HEK293 (cell line): ENCODE data around the gene CACNG7.

Experiments used
- CTCF ChIA-PET: fragments of 350-600 bp; formaldehyde crosslinking; extraction: SDS; loops from one replicate; lab custom pipeline; 2021; ENCODE audit warnings: antibody characterized with exemption; lab: Yijun Ruan, JAX
- POLR2A ChIA-PET: fragments of 300-600 bp; formaldehyde crosslinking; extraction: SDS; loops from one replicate; lab custom pipeline; 2020; ENCODE audit warnings: antibody characterized with exemption, inconsistent platforms; lab: Yijun Ruan, JAX
- H3K27ac ChIP-seq: fragments of 200-500 bp; sonication (Bioruptor generic); 2 replicates; pipeline ENCODE4 v1.5.1; 2014; ENCODE audit warnings: low read depth, low read length, control low read depth, inconsistent platforms; ENCODE audit errors: extremely low read depth
- H3K36me3 ChIP-seq, 2 experiments: fragments of 200-500 bp in 1 of 2; sonication (Bioruptor generic) in 1 of 2; 1 replicate in 1 of 2; 2 replicates in 1 of 2; pipeline ENCODE4 v1.5.1; 2014 to 2017; ENCODE audit warnings: inconsistent platforms in 2 of 2, low read length in 2 of 2; ENCODE audit not compliant: control insufficient read depth in 2 of 2, insufficient read depth in 1 of 2
- H3K4me1 ChIP-seq: fragments of 200-500 bp; sonication (Bioruptor generic); 2 replicates; pipeline ENCODE4 v1.5.1; 2014; ENCODE audit warnings: mild to moderate bottlenecking, low read length, inconsistent platforms; ENCODE audit not compliant: control insufficient read depth, insufficient read depth
- H3K4me3 ChIP-seq: 2 replicates; pipeline ENCODE4 v1.5.1; 2011; ENCODE audit warnings: low read depth, mild to moderate bottlenecking, control low read depth, low read length, moderate library complexity
- H3K9me3 ChIP-seq: fragments of 200-500 bp; sonication (Bioruptor generic); 2 replicates; pipeline ENCODE4 v1.5.1; 2014; ENCODE audit warnings: low read depth, low read length, inconsistent platforms; ENCODE audit not compliant: control insufficient read depth, insufficient read depth
- GLIS1 ChIP-seq: fragments of 450-650 bp; formaldehyde crosslinking; IDR thresholded peaks from 2 replicates; pipeline ENCODE4 v1.5.1; 2016; ENCODE audit warnings: missing biosample characterization, missing genetic modification characterization
- KLF10 ChIP-seq: fragments of 450-650 bp; IDR thresholded peaks from 2 replicates; pipeline ENCODE4 v1.5.1; 2018; ENCODE audit warnings: missing biosample characterization, mild to moderate bottlenecking, missing genetic modification characterization
- KLF17 ChIP-seq: fragments of 450-650 bp; formaldehyde crosslinking; IDR thresholded peaks from 2 replicates; pipeline ENCODE4 v1.5.1; 2016; ENCODE audit warnings: missing biosample characterization, missing genetic modification characterization
- MZF1 ChIP-seq: fragments of 450-650 bp; formaldehyde crosslinking; IDR thresholded peaks from 2 replicates; pipeline ENCODE4 v1.5.1; 2017; ENCODE audit warnings: missing biosample characterization, missing genetic modification characterization, borderline replicate concordance
- OSR2 ChIP-seq: fragments of 450-650 bp; formaldehyde crosslinking; IDR thresholded peaks from 2 replicates; pipeline ENCODE4 v1.5.1; 2016; ENCODE audit warnings: missing biosample characterization, missing genetic modification characterization
- SCRT1 ChIP-seq: fragments of 450-650 bp; formaldehyde crosslinking; IDR thresholded peaks from 2 replicates; pipeline ENCODE4 v1.5.1; 2016; ENCODE audit warnings: missing biosample characterization, missing genetic modification characterization, borderline replicate concordance
- ZBTB21 ChIP-seq: fragments of 450-650 bp; formaldehyde crosslinking; IDR thresholded peaks from 2 replicates; pipeline ENCODE4 v1.5.1; 2017; ENCODE audit warnings: missing biosample characterization, missing genetic modification characterization
- ZFP3 ChIP-seq: fragments of 450-650 bp; formaldehyde crosslinking; IDR thresholded peaks from 2 replicates; pipeline ENCODE4 v1.5.1; 2016; ENCODE audit warnings: low read depth, missing biosample characterization, missing genetic modification characterization
- ZNF10 ChIP-seq: fragments of 450-650 bp; formaldehyde crosslinking; IDR thresholded peaks from 2 replicates; pipeline ENCODE4 v1.5.1; 2017; ENCODE audit warnings: missing biosample characterization, missing genetic modification characterization
- ZNF16 ChIP-seq: fragments of 450-650 bp; formaldehyde crosslinking; IDR thresholded peaks from 2 replicates; pipeline ENCODE4 v1.5.1; 2016; ENCODE audit warnings: low read depth, missing biosample characterization, missing genetic modification characterization
- ZNF311 ChIP-seq: fragments of 450-650 bp; formaldehyde crosslinking; IDR thresholded peaks from 2 replicates; pipeline ENCODE4 v1.5.1; 2017; ENCODE audit warnings: missing biosample characterization, missing genetic modification characterization, borderline replicate concordance
- ZNF335 ChIP-seq: fragments of 450-650 bp; formaldehyde crosslinking; conservative IDR thresholded peaks from 2 replicates; pipeline ENCODE4 v1.5.1; 2016; ENCODE audit warnings: missing biosample characterization, missing genetic modification characterization
- ZNF394 ChIP-seq: fragments of 450-650 bp; formaldehyde crosslinking; IDR thresholded peaks from 2 replicates; pipeline ENCODE4 v1.5.1; 2016; ENCODE audit warnings: missing biosample characterization, missing genetic modification characterization, mild to moderate bottlenecking, moderate library complexity, borderline replicate concordance
- ZNF514 ChIP-seq: fragments of 450-650 bp; formaldehyde crosslinking; IDR thresholded peaks from 2 replicates; pipeline ENCODE4 v1.5.1; 2016; ENCODE audit warnings: missing biosample characterization, missing genetic modification characterization
- ZNF544 ChIP-seq: fragments of 450-650 bp; formaldehyde crosslinking; IDR thresholded peaks from 2 replicates; pipeline ENCODE4 v1.5.0; 2017; ENCODE audit warnings: missing biosample characterization, missing genetic modification characterization
- ZNF555 ChIP-seq: fragments of 450-650 bp; formaldehyde crosslinking; conservative IDR thresholded peaks from 2 replicates; pipeline ENCODE4 v1.5.1; 2017; ENCODE audit warnings: missing biosample characterization, mild to moderate bottlenecking, missing genetic modification characterization, inconsistent platforms
- ZNF623 ChIP-seq: fragments of 450-650 bp; formaldehyde crosslinking; IDR thresholded peaks from 2 replicates; pipeline ENCODE4 v1.5.1; 2016; ENCODE audit warnings: missing biosample characterization, missing genetic modification characterization
- ZNF639 ChIP-seq: fragments of 450-650 bp; formaldehyde crosslinking; IDR thresholded peaks from 2 replicates; pipeline ENCODE4 v1.5.1; 2016; ENCODE audit warnings: missing biosample characterization, missing genetic modification characterization
- ZNF664 ChIP-seq: fragments of 450-650 bp; formaldehyde crosslinking; IDR thresholded peaks from 2 replicates; pipeline ENCODE4 v1.5.1; 2016; ENCODE audit warnings: missing biosample characterization, missing genetic modification characterization
- ZNF670 ChIP-seq: fragments of 450-650 bp; formaldehyde crosslinking; IDR thresholded peaks from 2 replicates; pipeline ENCODE4 v1.5.1; 2016; ENCODE audit warnings: missing biosample characterization, missing genetic modification characterization, low read depth
- ZNF701 ChIP-seq: fragments of 450-650 bp; formaldehyde crosslinking; IDR thresholded peaks from 2 replicates; pipeline ENCODE4 v1.5.1; 2016; ENCODE audit warnings: missing biosample characterization, missing genetic modification characterization
- ZNF707 ChIP-seq: fragments of 450-650 bp; formaldehyde crosslinking; IDR thresholded peaks from 2 replicates; pipeline ENCODE4 v1.5.1; 2016; ENCODE audit warnings: missing biosample characterization, missing genetic modification characterization
- ZSCAN4 ChIP-seq: fragments of 450-650 bp; formaldehyde crosslinking; IDR thresholded peaks from 2 replicates; pipeline ENCODE4 v1.5.1; 2017; ENCODE audit warnings: missing biosample characterization, missing genetic modification characterization

The CACNG7 gene

GRCh38 chr19:53951436-53951835 is 42.4 kb downstream of the CACNG7 start (continued):
- TF ChIP-seq ZNF514 (tag by site-specific recombination) (no peak), ZNF311 (no peak), MZF1 (tag by site-specific recombination) (no peak), ZNF623 (tag by site-specific recombination) (no peak), SCRT1 (tag by site-specific recombination) (no peak), ZNF544 (tag by site-specific recombination) (no peak), ZNF707 (tag by site-specific recombination) (no peak)

- H3K4me1 ChIP-seq, result no peaks in the 10 kb centered on the region
- H3K4me3 ChIP-seq, result no peak overlapping the region
- no peaks in the 10 kb centered on the region for H3K9me3 ChIP-seq
- CTCF ChIA-PET, result interaction anchor here (0.6 to 1.8 kb wide), 5 partner anchors 10 to 159 kb away, joined by 4 to 6 read pairs (median 5); no protein-coding TSS in a partner anchor
- H3K27ac ChIP-seq, result no peak overlapping the region
- POLR2A ChIA-PET, result no interaction called here
- no peak for TF ChIP-seq GLIS1 (tag by site-specific recombination)
- no peak for TF ChIP-seq ZNF701 (tag by site-specific recombination)
- TF ChIP-seq ZNF664 (tag by site-specific recombination), result no peak
- no peak for TF ChIP-seq ZNF670 (tag by site-specific recombination)
- TF ChIP-seq ZFP3 (tag by site-specific recombination), result no peak
- H3K36me3 ChIP-seq, result no peaks in the 10 kb centered on the region
These were observed 42.9 kb downstream of the CACNG7 start for GRCh38 chr19:53951947-53952346.

- no peaks in the 10 kb centered on the region for H3K36me3 ChIP-seq
- ChIA-PET CTCF (interaction anchor here (1.8 kb wide), 1 partner anchor 73 kb away, joined by 4 read pairs; no protein-coding TSS in a partner anchor), POLR2A (no interaction called here)
- TF ChIP-seq KLF10 (tag by site-specific recombination), result no peak
- peak; percentile 99 for TF ChIP-seq ZNF10 (tag by site-specific recombination)
- no peak overlapping the region for H3K4me3 ChIP-seq
- H3K9me3 ChIP-seq, result no peaks in the 10 kb centered on the region
- H3K4me1 ChIP-seq, result no peaks in the 10 kb centered on the region
- H3K27ac ChIP-seq, result no peak overlapping the region
These were observed 44.3 kb downstream of the CACNG7 start for GRCh38 chr19:53953383-53953782.

- H3K4me3 ChIP-seq, result no peak overlapping the region
These were observed 48.5 kb downstream of the CACNG7 start for GRCh38 chr19:53957448-53958167.

GRCh38 chr19:53958168-53958571 is 49.1 kb downstream of the CACNG7 start:
- POLR2A ChIA-PET, result no interaction called here
- TF ChIP-seq KLF17 (tag by site-specific recombination), result no peak
- TF ChIP-seq ZSCAN4, result no peak
- no peak for TF ChIP-seq ZBTB21 (tag by site-specific recombination)
- TF ChIP-seq ZNF639 (tag by site-specific recombination), result no peak
- TF ChIP-seq ZNF555 (tag by site-specific recombination), result no peak
- peak; percentile 88 for TF ChIP-seq ZNF335 (tag by site-specific recombination)

More at GRCh38 chr19:53957448-53958167, 48.5 kb downstream of the CACNG7 start:
- H3K4me1 ChIP-seq, result no peaks in the 10 kb centered on the region
- H3K9me3 ChIP-seq, result no peaks in the 10 kb centered on the region
- no peaks in the 10 kb centered on the region for H3K36me3 ChIP-seq
- TF ChIP-seq ZNF394, result no peak
- no peak for TF ChIP-seq ZNF16
- TF ChIP-seq OSR2 (tag by site-specific recombination), result peak; percentile 20; the same call in 1 of the 2 replicates
- POLR2A ChIA-PET, result no interaction called here
- no peak overlapping the region for H3K27ac ChIP-seq
- CTCF ChIA-PET, result interaction anchor here (0.7 kb wide), 2 partner anchors 156 to 434 kb away, joined by 3 read pairs; no protein-coding TSS in a partner anchor

More at GRCh38 chr19:53958168-53958571, 49.1 kb downstream of the CACNG7 start:
- H3K36me3 ChIP-seq, result no peaks in the 10 kb centered on the region
- CTCF ChIA-PET, result no interaction called here
- no peaks in the 10 kb centered on the region for H3K9me3 ChIP-seq
- H3K4me1 ChIP-seq, result no peaks in the 10 kb centered on the region
- no peak overlapping the region for H3K27ac ChIP-seq
- no peak overlapping the region for H3K4me3 ChIP-seq
